GM21619 (cell line): ENCODE data around the gene KIAA1328.
"Not testable (repeated sequence)": the region's sequence is repeated elsewhere in the genome, so short reads cannot be mapped to it uniquely, and the experiment has no call there.

Source experiments
- ATAC-seq: cut with Tn5 transposase; IDR thresholded peaks from one replicate; pipeline ENCODE4 v1.9.1; 2021; ENCODE audit not compliant: unreplicated experiment

Gene KIAA1328

DNA sequence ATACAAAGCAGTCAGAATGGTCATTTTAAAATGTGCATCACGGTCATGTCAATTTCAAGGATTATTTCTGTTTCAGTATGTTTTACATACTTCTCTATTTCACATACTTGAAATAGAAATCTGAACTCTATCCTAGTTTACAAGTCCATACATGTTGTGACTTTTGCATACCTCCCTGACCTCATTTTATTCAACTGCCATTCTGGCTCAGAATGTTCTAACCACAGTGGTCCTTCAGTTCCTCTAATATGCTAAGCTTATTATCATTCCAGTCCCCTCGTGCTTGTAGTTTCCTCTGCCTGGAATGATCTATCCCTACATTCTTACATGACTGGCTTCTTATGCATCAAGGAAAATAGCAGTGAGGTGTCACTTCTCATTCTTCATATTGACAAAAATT lies 295.6 kb downstream of the KIAA1328 start:
- ATAC-seq, result no peak

DNA sequence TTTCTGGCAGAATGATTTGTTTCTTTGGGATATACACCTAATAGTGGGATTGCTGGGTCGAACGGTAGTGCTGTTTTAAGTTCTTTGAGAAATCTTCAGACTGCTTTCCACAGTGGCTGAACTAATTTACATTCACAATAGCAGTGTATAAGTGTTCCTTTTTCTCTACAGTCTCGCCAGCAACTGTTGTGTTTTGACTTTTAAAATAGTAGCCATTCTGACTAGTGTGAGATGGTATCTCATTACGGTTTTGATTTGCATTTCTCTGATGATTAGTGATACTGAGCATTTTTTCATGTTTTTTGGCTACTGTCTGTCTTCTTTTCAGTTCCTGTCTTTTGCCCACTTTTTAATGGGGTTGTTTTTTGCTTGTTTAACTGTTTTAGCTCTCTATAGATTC lies 306.2 kb downstream of the KIAA1328 start:
- no peak for ATAC-seq

DNA sequence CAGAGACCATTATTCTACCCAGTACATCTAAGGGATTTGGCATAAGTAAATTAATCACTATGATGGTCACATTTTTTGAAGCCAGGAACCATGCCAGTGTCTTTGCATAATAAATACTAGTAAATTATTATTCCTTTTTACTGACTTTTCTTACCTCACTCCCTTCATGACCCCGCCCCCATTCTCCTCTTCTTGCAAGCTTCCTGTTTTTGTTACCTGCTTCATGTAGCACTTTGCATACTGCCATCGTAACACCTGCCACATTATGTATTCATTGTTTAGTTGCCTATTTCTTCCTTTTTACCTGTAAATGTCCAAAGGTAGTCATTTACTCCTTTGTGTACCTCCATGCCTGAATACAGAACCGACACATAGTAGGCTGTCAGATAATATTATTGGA lies 309.5 kb downstream of the KIAA1328 start:
- no peak for ATAC-seq

DNA sequence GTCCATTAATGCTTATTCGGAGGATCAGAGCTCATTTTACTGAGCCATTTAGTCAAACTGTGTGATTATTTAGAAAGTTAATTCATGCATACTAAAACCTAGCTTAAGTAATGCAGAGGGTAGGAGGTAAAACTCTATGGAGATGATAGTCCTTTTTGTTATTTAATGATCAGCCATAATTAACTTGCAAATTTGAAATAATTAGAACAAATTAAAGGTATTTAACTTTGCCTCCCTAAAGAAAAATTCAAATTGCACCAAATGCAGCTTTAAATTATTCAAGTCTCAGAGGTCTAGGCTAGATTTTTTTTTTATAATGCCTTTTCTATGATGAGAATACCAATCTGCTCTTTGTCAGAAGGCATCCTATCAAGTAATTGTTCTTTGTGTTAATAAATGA lies 310.9 kb downstream of the KIAA1328 start:
- ATAC-seq, result no peak

DNA sequence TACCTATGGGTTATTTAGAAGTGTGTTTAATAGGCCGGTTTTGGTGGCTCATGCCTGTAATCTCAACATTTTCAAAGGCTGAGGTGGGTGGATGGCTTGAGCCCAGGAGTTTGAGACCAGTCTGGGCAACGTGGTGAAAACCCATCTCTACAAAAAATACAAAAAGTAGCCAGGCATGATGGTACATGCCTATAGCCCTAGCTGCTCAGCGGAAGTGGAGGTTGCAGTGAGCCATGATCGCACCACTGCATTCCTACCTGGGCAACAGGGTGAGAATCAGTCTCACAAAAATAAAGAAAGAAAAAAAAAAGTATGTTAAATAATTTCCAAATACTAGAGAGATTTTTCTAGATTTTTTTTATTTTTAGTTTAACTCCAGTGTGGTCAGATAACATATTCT lies 316.0 kb downstream of the KIAA1328 start:
- no peak for ATAC-seq

DNA sequence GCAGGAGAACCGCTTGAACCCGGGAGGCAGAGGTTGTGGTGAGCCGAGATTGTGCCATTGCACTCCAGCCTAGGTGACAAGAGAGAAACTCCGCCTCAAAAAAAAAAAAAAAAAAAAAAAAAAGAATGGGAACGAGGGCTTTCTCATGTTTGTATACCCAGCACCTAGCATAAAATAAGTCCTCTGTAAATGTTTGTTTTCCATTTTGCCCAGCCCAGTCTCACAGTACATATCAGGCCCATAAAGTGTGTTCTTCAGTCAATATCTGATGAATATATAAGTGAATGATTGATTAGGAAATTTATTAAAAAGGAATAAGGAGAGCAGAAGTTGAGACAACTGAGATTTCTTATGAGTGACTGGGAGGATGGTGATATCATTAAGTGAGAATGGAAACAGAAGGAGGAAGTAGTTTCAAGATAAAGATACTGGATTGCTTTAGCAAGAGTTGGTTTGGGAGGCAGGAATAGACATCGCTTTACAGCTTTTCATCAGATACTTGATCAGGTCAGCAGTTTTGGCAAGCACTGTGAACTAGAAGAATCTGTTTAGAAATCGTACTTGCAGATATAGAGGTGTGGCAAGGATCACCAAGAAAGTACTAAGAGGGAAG lies 327.5 kb downstream of the KIAA1328 start:
- ATAC-seq, result no peak

DNA sequence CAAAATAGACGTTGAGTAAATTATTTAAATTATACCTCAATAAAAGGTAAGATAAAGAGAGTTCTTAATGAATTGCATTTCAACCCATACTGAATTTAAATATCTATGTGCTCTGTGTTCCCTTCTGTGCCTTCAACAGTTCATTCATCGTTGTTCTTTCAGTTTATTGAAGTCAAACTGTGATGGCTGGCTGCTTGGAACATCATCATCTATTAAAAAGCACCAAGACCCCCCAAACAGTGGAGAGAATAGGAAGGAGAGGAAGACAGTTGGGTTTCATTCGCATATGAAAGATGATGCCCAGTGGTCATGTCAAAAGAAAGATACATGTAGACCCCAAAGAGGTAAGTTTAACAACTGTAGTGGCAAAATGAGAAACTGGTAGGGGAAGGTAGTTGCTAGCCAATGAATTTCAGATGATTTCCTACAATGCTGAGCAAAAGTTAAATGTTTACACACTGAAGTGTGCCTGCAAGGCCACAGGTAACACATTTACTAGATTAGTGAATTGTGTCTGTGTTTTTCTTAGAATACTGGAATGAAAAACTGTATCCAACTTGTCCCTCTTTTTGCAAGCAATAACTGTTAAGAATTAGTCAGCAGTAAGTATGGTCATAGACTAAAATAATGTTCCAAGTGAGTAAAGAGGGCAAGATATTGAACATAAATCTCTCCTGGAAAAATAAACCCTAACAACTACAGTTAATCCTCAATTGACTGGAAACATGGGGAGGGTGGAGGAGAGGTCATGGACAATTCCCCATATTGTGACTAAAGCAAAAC lies 331.3 kb downstream of the KIAA1328 start:
- ATAC-seq, result no peak

DNA sequence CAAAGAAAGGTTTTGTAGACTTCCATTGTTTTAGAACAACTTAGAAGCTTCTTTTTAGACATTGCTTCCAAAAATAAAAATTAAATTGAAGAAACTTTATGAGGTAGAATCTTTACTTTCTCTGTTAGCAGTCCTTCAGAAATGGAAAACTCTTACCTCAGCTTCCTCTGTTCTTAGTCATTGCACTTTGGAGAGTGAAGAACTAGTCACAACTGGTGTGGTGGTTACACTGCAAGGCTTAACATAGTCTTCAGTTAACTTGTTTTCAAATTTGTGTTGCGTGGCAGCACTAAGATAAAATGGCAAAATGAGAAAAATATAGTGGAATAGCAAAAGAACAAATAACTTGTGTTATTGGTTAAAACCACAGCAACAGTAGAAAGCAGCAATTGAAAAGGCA lies 332.6 kb downstream of the KIAA1328 start:
- ATAC-seq, result no peak

DNA sequence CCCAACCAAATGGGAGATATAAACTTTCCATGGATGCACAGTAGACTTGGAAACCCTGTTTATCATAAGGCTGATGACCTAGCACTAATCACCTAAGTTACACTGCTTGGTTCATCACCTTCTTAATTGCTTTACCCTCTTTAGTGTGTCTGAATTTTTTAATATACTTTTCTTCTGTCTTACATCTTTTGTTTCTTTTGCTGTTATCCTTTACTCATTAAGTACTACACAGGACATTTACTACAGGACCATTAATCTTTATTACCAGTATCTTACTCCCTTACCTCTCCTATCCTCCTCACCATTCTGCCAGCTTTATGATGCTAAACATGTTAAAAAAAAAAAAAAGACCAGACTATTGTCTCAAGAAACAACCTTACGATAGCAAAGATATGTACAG lies 333.6 kb downstream of the KIAA1328 start:
- ATAC-seq, result no peak

DNA sequence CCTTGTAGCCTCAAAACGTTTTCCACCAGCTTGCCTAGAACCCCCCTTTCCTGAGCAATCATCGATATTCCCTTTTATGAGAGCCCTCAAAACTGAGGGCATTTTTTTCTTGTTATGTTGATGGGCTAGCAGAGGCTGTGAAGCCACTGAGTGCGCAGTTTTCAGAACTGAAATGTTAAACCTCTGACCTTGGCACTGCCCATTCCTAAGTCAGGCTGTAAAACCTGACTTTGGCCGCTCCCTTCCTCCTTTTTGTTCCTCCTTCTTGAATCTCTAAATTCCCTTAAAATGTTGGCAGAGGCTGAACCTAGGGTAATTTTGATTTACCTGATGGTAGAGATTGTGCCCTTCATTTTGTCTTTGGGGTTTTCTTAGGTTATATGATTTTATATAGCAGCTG lies 334.2 kb downstream of the KIAA1328 start:
- no peak for ATAC-seq

DNA sequence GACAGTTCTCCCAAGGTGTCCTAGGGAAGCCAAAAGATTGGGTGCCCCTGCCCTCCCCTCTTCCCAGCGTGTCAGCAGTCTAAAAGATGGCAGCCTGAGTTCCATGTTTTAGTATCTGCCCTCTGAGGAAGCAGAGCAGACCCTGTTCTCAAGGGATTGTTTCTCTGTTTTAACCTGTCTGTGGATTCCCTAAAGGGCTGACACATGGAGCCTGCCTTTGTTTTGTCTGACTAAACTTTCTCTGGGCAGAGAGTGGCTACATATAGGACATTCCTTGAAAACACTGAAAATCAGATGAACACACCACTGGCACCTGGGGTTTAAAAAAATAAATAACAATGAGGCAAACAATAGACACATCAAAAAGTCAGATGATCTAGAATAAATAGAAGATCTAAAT lies 337.6 kb downstream of the KIAA1328 start:
- ATAC-seq, result no peak

DNA sequence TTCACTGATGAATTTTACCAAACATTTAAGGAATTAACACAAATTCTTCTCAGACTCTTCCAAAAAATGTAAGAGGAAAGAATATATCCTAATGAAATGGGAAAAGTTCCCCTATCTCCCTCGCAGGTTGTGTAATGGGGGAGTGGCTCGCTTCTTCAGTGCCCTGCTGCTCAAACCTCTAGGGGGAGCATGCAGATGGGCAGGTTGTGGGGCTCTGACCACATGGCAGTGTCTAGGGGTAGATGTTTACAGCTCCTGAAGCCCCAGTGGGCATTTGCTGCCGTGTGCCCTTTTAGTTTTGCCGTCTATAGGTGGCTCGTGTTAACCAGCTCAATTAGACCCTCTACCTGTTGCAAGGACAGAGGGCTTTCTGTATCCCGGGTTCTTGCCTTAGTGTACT lies 338.0 kb downstream of the KIAA1328 start:
- ATAC-seq, result not testable (repeated sequence)

DNA sequence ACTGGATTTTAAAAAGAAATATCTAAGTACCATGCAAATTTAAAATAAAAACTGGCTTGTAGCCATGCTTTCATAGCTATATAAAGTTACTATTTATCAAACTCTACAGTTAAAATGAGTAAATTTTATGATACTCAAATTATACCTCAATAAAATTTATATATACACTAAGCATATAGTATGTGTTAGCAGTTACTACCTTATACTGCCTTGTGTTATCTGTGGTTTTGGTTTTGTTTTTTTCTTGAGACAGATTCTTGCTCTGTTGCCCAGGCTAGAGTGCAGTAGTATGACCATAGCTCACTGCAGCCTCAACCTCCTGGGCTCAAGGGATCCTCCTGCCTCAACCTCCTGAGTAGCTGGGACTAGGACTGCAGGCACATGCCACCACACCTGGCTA lies 342.1 kb downstream of the KIAA1328 start:
- ATAC-seq, result no peak

DNA sequence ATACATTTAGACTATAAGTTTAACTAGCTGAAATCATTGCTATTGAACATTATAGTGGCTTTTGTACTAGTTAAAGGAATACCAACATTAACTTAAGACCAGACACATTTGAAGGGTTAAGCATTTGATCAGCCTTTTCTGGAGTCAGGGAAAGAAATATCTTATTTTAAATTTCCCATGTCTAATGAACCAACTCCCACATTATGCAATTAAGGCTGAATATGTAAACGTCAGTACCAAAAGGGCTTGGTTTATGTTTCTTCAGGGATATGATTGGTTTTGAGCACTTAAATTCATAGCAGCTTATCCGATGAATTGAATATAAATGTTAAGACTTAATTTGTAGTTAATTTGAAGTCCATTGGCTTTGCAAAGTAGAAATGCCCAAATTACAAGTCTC lies 344.5 kb downstream of the KIAA1328 start:
- ATAC-seq, result no peak

DNA sequence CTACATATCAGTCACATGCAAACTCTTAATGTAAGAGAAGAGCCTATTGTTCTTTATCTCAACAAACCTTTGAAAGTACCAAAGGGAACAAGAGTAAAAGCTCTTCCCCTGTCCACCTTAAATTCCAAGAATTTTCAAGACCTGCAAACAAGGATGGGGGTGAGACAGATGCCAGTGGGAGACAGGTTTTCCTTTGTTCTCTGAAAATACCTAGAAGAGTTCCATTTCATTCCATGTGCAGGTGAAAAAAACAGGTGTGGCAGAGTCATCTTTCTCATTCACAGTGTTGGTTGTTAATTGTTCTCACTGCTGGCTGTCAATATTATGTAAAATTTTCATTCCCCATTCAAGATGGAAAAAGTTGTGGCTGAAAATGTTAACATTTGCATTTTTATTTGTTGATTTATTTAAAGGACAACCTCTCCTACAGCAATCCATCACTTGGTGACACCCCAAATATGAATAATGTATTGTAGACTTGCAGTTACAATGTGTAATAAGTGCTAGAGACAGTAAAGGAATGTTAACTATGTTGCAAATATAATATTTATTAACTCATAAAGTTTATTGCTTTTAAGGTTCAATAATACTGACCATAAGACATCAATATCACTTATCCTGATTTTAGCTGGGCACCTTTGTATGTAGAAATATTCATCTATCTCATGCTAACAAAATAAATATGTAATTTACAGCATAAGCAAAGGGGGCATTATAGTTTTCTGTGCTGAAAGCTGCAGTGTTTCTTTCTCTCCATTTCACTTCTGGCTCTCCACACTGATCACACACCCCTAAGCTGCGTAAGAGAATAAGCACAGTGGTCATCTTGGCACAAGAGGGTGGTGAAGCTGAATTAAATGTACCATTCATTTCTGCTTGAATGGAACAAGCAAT lies 347.0 kb downstream of the KIAA1328 start:
- no peak for ATAC-seq

DNA sequence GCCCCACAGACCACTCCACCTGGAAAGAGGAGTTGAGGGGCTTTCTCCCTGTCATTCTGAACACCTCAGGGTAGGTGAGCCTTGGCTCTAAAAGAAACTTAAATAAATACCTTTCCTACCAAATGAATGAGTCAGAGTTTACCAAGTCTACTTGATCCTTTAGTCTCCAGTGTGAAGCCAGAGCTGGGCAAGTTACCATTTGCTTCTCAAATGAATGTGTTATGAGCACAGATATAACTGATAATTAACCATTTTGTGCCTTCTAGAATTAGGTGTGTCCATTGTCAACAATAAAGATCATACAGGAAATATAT lies 347.7 kb downstream of the KIAA1328 start:
- no peak for ATAC-seq

DNA sequence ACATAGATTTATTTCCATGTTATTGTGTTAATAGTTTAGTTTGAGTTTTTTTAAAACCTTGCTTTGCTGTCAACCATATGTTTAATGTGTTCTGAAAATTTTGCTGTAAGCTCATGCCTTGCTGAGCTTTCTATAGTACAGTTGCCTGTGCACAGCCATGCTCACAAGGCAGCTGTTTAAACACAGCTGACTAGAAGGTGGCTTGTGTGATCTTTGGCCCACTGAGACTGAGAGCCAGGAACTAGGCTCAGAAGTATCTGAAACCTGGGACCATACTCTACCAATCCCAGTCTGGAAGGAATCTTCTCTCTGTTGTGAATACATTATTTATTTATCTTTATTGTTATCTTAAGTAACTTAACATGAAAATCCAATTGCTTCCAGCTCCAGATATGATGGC lies 350.5 kb downstream of the KIAA1328 start:
- no peak for ATAC-seq

DNA sequence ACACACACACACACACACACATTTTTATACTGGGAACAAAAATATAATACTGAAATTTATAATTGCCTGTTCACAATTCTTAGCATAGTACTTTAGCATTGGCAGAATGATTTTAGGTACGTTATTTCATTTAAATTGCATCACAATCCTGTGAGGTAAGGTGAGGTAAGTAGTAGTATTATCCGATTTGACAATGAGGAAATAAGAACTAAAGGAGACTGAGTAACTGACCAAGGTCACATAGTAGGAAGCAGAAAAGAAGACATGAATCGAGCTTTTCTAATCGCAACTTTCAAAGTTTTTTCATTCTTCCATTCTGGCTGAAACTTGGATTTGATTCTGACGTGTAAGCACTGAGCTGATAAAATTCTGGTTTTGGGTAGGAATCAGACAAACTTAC lies 351.2 kb downstream of the KIAA1328 start:
- ATAC-seq, result no peak

DNA sequence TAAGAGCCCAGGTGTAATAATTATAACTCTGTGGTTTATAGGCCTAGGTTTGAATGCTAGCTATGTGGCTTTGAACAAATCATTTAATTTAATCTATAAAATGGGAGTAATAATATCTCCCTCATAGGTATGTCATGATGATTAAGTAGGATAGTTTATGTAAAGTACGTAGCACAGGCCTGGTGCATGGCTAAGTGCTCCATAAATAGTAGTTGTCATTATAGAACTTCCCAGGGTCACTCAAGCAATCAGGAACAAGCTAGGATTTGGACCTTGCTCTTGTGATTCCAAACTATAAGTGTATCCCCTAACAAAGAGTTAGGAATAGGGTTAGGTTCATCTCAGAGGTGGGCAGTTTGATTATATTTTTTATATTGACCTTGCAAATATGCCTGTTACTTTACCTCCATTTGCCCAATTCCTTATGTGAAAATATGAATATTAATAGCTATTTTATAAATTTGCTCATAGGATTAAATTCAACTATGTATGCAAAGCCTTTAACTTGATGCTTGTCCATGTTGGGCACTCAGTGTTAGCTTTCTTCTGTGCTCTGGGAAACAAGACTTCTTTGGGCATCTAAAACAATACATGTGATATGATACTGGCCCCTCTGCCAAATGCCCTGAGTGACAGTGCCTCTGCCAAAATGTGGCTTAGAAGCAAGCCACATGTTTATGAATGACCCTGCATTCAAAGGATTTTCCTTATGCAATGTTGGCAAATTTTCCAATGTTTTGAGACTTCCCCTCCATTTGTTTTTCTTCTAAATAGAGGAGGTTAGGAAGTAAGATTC lies 353.6 kb downstream of the KIAA1328 start:
- ATAC-seq, result no peak

DNA sequence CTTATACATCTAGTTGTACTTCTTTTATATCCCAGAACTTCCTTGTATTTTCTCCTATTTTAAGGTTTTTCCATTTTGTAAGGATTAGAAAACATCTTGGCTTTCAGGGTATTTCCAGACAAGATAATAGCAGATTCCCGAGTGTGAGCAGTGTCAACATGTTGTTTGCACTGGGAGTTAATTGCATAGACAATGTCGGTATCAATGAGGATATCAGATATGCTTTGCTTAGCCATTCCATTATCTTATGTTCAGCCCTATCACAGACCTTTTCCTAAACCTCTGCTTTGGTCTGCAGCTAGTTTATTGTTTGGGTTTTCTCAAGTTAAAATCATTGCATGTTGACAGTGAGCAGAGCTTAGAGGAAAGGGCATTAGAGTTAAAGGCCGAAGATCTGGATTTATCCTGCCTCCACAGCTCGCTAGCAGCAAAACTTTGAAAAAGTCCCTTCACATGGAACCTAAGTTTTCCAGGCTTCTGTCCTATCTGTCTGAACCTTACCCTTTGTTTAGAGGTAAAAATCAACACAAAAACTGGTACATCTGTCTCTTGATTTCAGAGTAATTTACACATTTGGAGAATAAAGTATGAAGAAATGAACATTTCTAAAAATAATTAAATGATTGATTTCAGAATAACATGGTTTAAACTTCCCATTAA lies 355.4 kb downstream of the KIAA1328 start:
- no peak for ATAC-seq
